ENCODE data around the gene DLEC1.

DNA sequence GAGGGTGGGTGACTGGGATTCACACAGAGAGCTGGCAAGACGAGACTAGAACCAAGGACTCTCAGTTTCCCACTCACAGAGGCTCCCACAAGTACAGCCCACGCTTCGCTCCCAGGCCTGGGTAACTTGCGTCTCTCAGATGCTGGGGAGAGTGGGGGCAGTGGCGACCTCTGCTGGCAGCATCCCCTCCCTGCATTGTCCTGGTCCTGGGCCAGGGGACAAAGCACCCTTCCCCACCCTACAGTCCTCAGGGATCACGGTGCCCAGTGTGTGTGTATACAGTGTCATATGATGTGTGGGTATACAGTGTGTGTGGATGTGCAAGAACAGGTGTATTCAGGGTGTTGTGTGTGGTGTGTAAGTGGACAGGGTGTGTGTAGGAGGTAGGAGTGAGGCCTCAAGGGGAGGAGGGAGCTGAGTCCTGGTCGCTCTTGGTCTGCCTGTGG lies 35.6 kb upstream of the DLEC1 start:
- TF ChIP-seq CTCF (conservative IDR thresholded peaks at IDR 0.05; ENCODE audit: low read depth, low read length) = peak; percentile 76
- TF ChIP-seq RAD21 (IDR thresholded peaks at IDR 0.05; ENCODE audit: low read length) = peak; percentile 71
- TF ChIP-seq BHLHE40 (IDR thresholded peaks at IDR 0.05; ENCODE audit: low read depth, low read length) = no peak
- TF ChIP-seq SMC3 (IDR thresholded peaks at IDR 0.05; ENCODE audit: low read depth, low read length) = peak; percentile 56
- no peak for TF ChIP-seq POLR2A (IDR thresholded peaks at IDR 0.05; ENCODE audit: low read depth, low read length)
- no peak for TF ChIP-seq USF2 (IDR thresholded peaks at IDR 0.05; ENCODE audit: low read depth, low read length)
- TF ChIP-seq MAZ (IDR thresholded peaks at IDR 0.05; ENCODE audit: borderline replicate concordance, low read depth, low read length) = no peak
- no peak for TF ChIP-seq MAFK (IDR thresholded peaks at IDR 0.05; ENCODE audit: low read depth, low read length)
- no peak for TF ChIP-seq ELK1 (IDR thresholded peaks at IDR 0.05; ENCODE audit: borderline replicate concordance, low read depth, low read length)
- TF ChIP-seq RCOR1 (IDR thresholded peaks at IDR 0.05; ENCODE audit: insufficient replicate concordance, low read length) = no peak
- no peak for TF ChIP-seq CEBPB (IDR thresholded peaks at IDR 0.05; ENCODE audit: low read depth, low read length)
- no peak for TF ChIP-seq RFX5 (IDR thresholded peaks at IDR 0.05; ENCODE audit: low read depth, low read length)
